ENCODE results near the gene EDNRB.
"Not testable (repeated sequence)": the region's sequence is repeated elsewhere in the genome, so short reads cannot be mapped to it uniquely, and the experiment has no call there.

EDNRB gene

DNA sequence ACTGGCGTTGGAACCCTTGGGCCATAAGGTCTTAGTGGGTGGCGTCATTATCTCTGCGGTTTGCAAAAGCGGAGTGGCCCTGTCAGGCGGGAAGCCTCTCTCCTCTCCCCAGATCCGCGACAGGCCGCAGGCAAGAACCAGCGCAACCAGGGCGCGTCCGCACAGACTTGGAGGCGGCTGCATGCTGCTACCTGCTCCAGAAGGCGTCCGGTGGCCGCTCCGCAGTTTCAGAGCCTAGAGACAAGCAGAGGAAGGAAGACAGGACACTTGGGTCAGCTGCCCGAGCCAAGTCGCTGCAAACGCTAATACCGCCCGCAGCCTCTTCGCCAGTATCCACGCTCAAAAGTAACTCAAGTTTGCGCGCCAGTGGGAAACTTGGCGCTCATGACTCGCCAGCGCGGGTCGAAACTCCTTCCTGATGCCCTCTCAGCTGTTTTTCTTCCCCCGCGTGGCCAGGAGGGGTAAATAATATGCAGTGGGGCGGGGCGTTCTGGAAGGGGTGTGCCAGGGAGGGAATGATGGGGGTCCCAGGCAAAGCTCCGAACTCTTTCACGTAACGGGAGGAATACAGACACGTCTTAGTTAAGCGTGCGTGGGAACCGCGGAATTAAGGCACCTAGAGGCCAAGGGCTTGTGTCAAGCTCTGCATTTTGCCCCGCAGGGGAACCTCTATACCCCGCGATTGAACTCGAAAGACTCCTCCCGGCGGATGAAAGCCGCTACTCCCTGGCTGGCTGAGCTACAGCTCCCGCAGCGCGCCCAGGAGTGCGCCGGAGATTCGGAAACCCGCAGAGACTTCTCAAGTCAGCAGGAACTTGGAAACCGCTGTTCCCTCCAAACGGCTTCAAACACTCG, at the start of gene EDNRB:
Gene EDNRB, minus strand, starts transcription at position 441 of the 855 bp plus-strand sequence. Its CDS starts 258 bp downstream, at position 183.
- no peak for DNase-seq

DNA sequence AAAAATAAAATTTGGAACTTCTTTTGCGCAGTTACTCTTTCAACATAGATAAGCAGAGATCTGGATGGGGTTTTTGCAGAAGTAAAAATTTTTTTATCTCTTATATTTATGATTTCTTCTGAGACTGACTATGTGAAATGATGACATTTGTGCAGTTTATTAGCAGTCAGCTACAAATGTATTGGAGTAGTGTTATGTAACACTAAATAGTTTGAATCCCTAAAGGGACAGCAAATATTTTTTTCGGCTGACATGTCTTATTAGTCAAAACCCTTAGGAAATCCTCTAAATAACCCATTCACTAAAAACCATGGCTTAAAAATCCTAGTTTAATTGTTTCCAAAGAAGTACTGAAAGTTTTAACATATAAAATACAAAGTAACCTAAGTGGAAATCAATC, 48.0 kb upstream of the EDNRB start:
- no peak for DNase-seq

DNA sequence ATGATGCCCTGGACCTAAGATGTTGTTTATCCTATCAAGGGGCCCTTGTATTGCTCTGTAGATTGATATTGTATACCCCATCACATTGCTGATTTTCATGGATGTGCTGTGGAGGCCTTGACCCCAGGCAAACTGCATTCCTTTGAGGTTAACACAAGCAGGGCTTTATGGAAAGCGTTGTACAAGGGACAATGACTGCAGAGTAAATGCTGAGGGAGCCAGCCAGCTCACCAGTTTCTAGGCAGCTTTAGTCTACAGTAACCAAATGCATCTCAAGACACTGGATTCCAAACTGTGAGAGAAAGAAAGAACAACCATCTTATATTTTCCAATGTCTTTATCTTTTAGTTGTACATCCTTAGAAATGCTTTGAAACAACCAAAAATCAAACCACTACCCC, 34.1 kb upstream of the EDNRB start:
- no peak for DNase-seq

DNA sequence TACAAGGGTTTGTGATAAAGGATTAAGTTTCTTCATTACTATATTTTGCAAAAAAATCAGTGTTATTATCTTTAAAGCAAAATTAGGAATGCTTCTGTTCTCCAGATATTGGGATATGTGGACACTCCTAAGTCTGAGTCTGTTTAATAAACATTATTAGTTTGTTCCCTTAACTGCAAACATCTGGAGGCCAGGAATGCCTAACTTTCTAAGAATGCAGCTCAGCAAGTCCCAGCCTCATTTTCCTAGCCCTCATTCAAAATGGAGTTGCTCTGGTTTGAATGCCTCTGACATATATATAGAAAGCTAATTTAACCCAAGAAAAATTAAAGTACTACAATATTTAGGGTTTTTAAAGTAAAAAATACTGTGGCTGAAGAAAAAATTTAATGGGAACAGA, 33.6 kb upstream of the EDNRB start:
- no peak for DNase-seq

DNA sequence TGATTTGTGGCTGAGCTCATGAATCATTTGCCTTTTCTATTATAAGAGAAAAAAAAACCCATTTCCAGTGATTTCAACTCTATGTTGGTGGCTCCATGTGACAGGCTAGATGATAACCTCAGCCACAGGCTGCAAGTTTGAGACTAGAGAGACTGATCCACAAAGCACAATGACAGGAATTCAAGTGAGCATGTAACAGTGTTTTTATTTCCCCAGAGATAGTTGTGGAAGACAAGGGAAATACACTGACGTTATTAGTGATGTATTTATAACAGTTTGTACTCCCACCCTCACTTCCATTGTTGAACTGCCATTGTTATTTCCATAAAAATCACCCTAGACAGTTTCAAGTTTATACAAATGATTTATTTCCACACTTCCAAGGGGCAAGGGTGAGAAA, 27.9 kb upstream of the EDNRB start:
- DNase-seq: no peak

DNA sequence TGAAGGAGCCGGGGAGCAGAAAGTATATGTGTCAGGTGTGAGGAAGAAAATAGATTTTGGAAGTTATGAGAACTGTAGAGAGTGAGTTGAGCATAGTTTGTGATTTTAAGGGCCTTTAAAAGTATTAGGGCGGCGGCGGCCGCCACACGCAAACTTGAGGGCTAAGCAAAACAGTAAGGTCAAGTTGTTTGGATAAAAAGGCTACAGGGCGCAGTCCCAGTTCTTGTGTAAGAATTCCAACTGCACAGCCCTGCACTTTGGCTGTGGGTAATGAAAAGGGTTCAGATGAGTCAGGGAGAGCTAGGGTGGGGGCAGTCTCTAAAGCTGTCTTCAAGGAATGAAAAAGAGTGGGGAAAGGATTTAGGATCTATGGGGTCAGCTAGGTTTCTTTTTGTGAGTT, 16.4 kb upstream of the EDNRB start:
- not testable (repeated sequence) for DNase-seq

DNA sequence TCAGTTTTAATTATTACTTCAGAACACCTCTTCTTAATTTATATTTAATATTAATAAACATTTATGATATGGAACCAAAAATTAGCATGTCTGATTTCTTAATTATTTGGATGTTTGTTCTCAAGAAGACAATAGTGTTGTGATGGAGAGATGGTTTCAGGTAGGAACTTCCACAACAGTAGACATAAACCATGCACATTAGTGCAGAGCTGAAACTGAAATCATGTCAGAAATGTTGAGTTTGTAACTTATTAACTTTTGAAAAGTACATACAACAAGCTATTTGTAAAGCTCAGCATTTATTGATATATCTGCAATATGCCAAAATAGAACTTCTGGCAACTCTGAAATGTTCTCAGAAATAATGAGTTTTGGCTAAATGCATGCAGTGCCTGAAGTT, 11.8 kb upstream of the EDNRB start:
- no peak for DNase-seq

DNA sequence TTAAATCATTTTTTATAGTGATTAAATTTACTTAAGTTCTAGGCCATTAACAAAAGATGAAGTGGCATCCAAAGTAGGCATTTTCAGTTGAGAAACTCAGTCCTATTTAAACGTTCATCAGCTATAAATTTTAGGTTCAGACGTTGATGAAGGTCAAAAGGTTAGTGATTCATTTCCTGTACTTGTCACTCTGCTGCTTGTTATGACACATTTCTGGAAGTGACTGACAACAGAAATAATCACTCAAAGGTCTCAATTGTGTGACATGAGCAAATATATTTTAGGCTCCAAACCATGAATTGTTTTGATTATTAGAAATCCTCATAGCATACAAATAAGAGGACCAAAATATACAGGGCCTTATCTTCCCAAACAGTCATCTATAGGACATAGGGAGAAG, 10.3 kb upstream of the EDNRB start:
- no peak for DNase-seq

DNA sequence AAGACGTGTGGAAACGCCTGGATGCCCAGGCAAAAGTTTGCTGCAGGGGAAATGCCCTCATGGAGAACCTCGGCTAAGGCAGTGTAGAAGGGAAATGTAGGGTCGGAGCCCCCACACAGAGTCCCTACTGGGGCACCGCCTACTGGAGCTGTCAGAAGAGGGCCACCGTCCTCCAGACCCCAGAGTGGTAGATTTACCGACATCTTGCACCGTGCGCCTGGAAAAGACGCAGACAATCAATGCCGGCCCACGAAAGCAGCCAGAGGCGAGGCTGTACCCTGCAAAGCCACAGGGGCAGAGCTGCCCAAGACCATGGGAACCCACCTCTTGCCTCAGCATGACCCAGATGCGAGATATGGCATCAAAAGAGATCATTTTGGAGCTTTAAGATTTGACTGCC, 7.0 kb upstream of the EDNRB start:
- DNase-seq: no peak

DNA sequence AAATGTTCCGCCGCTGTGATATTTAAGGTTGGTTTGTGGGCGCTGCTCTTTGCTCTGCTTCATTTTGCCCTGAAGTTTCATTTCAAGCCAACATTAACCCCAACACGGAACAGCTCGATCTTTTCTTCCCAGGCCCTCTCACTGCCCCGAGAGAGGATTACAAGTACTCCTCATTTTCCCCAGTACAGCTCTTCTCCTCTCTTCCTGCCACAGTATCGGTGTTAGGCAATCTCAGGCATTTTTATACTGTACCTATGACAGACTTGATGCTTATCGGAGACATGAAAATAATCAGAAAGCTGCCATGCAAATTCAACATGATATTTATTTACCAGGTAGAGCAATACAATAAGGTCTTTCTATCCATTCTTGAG, 1.3 kb upstream of the EDNRB start:
- DNase-seq: no peak

DNA sequence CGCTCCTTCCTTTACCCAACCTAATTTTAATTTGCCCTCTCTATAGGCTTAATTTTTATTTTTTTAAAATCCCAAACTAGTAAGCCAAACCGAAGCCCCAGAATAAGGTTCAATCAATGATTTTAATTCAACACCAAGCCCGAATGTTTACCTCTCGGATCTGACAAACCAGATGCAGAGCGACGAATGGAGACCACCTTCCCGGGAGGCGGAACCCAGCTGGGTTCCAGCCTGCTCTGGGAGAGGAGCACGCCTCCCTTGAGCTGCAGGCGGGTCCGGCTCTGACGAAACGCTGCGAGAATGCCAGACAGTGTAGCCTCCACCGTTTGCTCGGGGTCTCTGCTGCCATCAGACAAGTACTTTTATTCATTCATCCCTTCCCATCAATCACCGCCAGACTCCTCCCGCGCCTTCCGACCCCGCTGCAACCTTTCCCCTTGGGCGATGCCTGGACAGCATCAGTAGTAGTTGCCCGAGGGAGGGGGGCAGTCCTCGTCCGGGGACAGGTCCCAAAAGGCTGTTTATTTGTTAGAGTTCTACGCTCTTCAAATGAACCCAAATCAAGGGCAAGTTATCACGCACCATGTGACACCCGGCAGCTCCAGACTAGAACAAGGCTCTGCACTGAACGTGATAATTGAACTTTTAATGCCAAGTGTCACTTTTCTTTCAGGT, 752 bp upstream of the EDNRB start:
- no peak for DNase-seq

DNA sequence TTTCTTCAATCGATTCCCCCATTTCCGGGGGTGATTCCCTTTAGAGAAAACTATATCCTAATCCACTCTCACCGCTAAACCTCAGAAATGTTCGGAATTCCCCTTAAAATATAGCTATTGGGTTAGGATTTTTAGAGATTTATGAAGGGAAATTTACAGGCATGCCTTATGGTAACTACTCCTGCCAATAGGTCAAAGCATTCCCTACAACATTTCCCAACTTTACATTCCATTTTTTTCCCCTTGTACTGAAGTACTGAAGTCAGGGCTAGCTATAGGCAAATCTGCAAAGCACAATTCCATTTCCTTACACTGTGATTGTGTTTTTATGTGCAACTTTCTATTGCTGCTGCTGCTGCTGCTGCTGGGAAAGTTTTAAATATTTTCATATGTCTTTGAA, 2.1 kb downstream of the EDNRB start:
- no peak for DNase-seq

DNA sequence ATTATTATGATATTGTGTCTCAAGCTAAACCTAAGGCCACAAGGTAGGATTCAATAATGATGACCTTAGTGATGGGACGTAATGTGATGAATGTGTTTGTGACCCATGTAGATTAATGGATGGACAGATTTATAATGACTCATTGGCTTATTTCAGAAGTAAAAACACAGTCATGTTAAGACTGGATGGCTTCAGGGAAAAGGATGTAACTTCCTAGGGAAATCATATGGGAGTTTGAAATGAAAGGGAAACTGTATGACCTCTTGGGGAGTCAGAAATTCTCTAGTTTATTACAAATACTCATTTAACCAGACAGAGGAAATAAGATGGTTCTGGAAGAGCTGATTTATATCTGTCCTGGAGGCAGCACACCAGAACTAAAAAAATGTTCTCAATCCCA, 2.9 kb downstream of the EDNRB start:
- no peak for DNase-seq

DNA sequence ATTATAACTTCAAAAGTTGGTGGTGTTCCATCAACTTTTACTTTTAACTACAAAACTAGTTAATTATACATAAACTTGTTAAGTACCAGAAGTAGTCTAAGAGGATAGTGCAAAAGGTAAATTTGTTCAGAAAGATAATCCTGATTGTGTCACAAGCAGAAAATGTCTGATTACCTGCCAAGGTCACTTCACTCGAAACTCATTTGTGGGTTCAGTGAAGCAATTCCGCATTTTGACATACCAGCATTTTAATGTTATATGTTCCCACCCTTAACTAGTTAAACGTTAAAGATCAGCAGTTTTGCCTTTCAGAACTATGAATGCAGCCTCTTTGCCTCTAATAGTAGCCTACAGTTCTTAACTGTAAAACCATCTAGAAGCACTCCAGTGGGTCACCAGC, 5.6 kb downstream of the EDNRB start:
- no peak for DNase-seq

DNA sequence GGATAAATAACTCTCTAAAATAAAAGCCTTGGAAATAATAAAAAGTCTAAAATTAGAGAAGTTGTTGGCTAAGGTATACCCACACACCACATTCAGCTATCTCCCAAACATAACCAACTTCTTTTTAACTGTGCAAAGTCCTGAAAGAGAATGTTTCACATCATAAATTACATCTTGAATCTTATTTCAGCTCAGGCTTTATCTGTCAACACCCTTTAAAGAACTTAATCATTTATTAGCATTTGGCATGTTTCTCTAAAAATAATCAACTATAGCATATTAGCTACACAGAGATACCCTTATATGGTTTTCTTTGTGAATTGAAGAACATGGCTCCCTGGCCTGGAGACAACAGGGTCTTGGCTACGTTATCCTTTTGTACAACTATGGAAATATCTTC, 6.9 kb downstream of the EDNRB start:
- DNase-seq: no peak

DNA sequence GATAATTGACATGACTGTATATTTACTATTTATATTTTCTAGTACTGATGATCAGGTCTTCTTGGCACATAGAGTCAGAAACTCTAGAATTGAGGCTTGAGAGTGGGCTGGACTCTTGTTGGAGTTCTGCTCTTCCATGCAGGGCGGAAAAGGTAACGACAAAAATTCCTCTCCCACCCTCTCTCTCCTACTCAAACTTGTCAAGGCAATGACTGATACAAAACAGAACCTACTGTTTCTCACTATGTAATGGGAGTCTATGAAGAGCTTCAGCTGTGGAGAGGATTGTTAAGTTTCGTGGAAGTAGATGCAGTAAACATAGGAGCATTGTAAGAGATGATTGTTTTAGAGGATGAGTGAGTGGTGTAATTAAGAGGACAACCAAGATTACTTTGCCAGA, 8.8 kb downstream of the EDNRB start:
- DNase-seq: no peak

DNA sequence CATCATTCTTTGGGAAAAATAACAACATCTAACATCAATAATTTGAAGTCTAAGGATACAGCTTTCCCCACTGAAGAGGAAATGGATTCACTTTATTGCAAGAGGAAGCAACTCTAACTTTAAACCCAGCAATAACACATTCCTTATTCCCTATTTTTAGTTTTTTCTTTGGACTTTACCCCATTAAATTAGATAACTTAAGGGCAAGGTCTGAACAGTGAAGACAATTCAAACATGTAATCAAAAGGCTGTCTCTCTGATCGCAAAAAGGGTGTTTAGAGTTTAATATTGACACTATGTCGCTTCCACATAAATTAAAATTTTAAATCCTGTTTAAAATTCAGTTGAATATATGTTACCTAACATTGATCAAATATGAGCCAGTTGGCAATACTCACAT, 10.1 kb downstream of the EDNRB start:
- no peak for DNase-seq

DNA sequence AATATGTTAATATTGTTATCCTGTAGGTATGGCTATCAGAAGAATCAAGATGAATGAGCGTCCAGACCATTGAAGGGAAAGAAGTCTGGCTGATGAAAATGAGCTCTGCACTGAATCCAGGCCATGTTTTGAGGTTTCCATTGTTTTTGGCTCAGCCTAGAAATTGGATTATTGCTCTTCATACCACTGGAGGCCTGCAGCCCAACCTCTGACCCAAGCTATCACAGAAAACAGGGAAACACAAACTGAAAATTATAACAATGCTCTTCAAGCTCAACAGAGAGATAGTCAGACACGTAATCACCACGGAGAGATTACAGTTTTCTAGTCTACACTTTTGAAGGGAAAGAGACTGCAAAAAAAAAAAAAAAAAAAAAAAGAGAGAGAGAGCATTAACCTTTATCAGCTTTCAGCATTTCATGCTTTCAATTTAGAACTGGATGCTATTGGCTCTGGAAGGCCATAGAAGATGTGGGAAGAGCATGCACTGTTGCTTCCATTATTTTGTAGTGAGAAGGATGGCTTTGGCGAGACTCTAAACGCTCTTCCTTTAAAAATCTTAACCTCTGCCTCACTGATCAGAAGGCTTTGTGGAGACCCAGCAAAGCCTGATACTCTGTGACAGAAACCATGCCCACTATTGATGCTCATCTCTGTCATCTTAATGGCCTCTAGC, 10.8 kb downstream of the EDNRB start:
- DNase-seq: no peak

DNA sequence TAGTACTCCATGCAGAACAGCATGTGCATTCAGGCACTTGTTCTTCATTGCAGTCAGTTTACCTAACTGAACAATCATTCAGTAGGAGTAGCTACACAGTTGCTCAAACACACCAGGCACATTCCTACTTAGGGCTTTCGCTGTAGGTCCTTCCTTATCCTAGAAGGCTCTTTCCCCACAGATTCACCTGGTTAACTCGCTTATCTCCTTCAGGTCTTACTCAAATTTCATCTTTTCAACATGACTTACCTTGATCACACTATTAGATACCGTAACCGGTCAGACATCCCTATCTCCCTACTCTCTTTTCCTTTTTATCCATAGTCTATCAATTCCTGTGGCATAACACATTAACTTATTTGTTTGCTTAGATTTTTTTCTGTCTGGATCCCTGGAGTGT, 14.6 kb downstream of the EDNRB start:
- DNase-seq: no peak

DNA sequence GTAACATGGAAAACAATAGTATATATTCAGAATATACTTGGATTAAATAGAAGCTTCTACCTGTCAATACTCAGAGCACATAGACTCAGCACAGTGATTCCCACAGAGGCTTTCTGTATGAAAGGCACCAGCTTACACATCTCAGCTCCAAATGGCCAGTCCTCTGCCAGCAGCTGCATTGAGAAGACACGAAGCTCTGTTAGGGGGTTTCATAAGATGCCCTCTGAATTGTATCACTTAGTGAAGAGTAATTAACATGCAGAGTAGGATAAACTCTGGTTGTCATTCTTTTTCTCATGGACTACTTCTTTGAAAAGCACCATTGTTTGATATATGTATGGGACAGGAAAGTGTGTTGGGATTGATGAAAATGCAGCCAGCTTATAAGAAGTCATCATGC, 15.2 kb downstream of the EDNRB start:
- no peak for DNase-seq

DNA sequence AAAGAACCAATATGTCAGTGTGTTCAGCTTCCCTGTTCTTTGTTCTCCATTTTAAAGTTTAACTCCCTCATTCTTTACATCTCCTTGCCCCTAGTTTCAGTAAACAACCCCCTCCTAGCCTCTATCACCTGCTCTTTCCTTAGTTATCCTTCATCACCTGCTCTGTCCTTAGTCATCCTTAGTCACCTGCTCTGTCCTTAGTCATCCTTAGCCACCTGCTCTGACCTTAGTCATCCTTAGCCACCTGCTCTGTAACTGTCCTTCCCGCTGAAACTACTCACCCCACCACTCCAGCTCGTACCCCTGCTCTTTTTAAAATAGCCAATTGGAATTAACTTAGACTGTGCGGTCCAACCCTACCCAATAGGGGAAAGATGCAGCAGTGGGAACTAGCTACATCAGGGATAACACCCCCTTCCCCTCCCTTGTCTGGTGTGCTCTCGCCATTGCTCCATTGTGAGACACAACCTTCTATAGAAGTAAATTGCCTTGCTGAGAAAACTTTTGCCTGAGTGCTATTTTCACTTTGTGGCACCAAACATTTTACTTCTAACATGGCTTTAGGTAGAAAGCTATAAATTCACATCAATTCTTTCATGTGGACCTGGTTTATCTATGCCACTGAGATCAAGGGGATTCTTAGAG, 16.2 kb downstream of the EDNRB start:
- DNase-seq: no peak

DNA sequence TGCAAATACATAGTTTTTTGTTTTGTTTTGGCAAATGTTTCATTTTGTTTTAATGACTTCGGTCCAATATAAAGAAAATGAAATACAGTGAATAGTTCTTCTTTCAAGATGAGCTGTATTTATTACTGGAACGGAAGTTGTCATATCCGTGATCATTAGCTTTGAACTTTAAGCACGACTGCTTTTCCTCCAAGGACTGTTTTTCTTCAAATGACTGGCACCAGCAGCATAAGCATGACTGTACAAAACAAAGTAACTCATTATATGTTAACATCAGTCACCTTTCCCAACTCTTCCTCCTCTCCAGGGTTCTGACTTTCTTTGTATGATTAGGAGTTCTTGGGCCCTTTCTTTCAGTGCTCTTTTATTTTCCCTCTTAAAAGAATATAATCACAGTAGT, 20.5 kb downstream of the EDNRB start:
- DNase-seq: no peak

DNA sequence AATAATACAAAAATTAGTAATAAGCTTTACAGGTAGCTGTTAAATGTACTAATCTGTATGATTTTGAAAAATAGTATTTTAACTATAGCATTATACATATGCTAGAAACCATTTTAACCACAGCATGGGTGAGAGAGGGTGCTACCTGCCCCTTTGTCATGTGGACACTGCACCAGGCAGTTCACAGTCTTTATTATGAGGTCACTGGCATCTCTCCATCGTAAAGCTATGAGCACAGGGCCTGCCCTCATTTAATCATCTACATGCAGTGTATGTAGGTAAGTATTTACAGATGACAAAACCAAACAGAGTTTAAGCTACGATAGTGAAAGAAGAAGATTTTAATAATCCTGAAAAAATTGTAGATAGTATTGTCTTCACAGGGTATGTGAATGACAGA, 21.7 kb downstream of the EDNRB start:
- DNase-seq: no peak

DNA sequence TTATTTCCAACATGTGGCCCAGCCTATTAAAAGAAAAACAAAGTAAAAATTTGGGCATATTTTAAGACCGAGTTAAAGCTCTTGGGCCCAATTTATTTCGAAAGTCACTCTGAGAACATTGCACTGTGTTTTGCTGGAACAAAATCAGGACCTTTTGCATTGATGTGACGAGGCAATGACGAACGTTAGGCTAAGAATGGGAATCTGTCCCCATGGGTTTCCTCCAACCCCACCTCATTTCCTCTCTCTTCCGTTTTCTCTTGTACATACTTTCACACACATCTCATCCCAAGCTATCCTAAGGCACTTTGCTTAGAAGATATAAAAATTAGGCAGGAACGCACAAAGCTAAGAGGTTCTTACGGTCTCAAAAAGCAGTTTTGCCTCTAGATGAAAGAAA, 22.1 kb downstream of the EDNRB start:
- no peak for DNase-seq

Measured in activated CD8-positive, alpha-beta memory T cell treated with anti-CD3 and anti-CD28 coated beads, Interleukin-2, amount 50 U/mL, for 4 hours (primary cell).